ENCODE results near the gene TMEM14C. TPM values are rescaled to one million over a fixed set of nuclear protein-coding genes. Genes with fewer than 3 reads are reported as not detected.

Gene TMEM14C
- total RNA-seq, 2 donors from 2014 or later: 67.2 to 91.1 TPM

Other genes with a start within 250 kb of the TMEM14C start
- 1 to 10 TPM in 1 of 2 donors, under 1 TPM in 1; 0.82 to 5.0 TPM for gene GCNT2, start 201.7 kb upstream of the TMEM14C start, total RNA-seq
- 1 to 10 TPM in 1 of 2 donors, not detected in 1; 1.0 TPM for gene C6orf52, start 28.5 kb upstream of the TMEM14C start, total RNA-seq
- 10 to 100 TPM; 20.3 TPM for gene PAK1IP1, start 28.1 kb upstream of the TMEM14C start, total RNA-seq
- gene TMEM14B, start 24.7 kb downstream of the TMEM14C start, total RNA-seq: 100 to 1,000 TPM in 1 of 2 donors, 10 to 100 TPM in 1; 86.7 to 104 TPM
- gene MAK, start 115.5 kb downstream of the TMEM14C start, total RNA-seq: 1 to 10 TPM in 1 of 2 donors, under 1 TPM in 1; 0.05 to 1.1 TPM
- not detected for gene GCM2, start 159.0 kb downstream of the TMEM14C start, total RNA-seq
- under 1 TPM; 0.39 to 0.71 TPM for gene SYCP2L, start 164.0 kb downstream of the TMEM14C start, total RNA-seq